ENCODE results near the gene CA5A.

Gene CA5A

GRCh38 chr16:87843678-87844105 is 92.6 kb downstream of the CA5A start:
- H3K4me3 ChIP-seq (ENCODE audit: low read length), result no peak overlapping the region
- no peak for TF ChIP-seq ZNF274 (IDR thresholded peaks at IDR 0.05; ENCODE audit: low read depth, low read length)

GRCh38 chr16:87842209-87842869 is 94.0 kb downstream of the CA5A start:
- no peak for TF ChIP-seq ZNF274 (IDR thresholded peaks at IDR 0.05; ENCODE audit: low read depth, low read length)
- no peak overlapping the region for H3K4me3 ChIP-seq (ENCODE audit: low read length)

DNA sequence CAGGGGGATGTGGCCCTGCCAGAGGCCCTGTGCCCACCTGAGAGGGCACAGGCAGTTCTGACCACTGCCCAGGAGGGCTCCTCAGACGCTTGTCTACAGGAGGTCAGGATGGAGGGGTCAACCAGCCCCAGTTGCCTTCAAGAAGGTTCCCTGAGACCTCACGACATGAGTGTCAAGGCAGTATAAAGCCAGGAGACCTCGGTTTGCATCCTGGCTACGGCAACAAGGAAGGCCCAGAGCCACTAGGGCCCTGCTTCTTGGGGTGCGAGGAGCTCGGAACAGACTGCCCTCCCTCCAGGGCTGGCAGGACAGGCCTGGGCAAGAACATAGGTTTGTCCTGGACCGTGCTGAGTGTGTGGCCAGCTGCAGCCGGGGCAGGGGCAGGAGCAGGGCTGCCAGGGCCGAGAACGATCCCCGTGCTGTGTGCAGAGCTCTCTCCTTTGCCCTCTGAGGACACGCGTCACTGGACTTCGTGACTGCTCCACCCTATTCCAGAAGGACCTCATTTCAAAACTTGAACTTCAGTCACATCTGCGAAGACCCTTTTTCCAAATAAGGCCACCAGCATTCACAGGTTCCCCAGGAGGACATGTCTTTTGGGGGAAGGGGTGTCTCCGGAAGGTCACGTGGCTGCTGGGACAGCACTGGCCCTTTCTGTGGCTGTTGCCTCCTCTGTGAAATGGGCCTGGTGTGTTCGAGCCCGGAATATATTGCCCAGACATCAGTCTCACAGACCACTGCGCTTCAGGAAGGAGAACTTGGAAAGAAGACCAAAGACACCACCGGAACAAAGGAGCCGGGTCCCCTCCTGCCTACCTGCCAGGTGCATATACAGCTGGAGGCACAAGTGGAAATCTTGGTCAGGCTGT is 94.8 kb downstream of the CA5A start:
- TF ChIP-seq ZNF274 (IDR thresholded peaks at IDR 0.05; ENCODE audit: low read depth, low read length), result no peak
- no peak overlapping the region for H3K4me3 ChIP-seq (ENCODE audit: low read length)

GRCh38 chr16:87840271-87840978 is 95.9 kb downstream of the CA5A start:
- TF ChIP-seq ZNF274 (IDR thresholded peaks at IDR 0.05; ENCODE audit: low read depth, low read length), result no peak
- H3K4me3 ChIP-seq (ENCODE audit: low read length), result no peak overlapping the region

DNA sequence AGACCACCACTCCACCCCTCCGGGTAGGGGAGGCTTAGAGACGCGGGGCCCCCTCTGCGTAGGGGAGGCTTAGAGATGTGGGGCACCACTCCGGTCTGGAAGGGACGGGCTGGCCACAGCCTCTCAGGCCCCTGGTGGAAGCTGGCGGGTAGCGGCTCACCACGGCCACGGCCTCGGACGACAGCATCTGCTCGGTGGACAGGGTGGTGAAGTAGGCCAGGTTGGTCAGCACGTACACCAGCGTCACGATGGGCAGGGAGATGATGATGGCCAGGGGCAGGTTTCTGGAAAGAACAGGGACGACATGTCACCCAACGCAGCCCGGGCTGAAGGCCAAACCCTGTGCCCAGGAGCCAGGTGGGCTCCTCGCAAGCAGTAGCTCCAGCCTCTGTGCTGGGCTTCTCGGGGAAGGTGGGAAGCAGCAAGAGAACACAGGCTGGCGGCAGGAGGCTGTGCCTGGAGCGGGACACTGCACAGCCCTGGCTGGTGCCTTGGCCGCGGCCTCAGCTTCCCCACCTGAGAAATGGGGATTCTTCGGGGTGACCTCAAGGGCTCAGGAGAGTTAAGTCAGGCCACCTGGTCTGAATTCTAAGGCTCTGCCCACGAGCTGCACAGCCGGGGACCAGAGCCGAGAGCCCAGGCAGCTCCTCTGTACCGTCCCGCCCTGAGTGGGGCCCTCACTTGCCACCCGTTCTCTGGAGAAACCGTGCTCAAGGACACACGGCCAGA is 96.6 kb downstream of the CA5A start:
- H3K4me3 ChIP-seq (ENCODE audit: low read length), result no peak overlapping the region
- no peak for TF ChIP-seq ZNF274 (IDR thresholded peaks at IDR 0.05; ENCODE audit: low read depth, low read length)

DNA sequence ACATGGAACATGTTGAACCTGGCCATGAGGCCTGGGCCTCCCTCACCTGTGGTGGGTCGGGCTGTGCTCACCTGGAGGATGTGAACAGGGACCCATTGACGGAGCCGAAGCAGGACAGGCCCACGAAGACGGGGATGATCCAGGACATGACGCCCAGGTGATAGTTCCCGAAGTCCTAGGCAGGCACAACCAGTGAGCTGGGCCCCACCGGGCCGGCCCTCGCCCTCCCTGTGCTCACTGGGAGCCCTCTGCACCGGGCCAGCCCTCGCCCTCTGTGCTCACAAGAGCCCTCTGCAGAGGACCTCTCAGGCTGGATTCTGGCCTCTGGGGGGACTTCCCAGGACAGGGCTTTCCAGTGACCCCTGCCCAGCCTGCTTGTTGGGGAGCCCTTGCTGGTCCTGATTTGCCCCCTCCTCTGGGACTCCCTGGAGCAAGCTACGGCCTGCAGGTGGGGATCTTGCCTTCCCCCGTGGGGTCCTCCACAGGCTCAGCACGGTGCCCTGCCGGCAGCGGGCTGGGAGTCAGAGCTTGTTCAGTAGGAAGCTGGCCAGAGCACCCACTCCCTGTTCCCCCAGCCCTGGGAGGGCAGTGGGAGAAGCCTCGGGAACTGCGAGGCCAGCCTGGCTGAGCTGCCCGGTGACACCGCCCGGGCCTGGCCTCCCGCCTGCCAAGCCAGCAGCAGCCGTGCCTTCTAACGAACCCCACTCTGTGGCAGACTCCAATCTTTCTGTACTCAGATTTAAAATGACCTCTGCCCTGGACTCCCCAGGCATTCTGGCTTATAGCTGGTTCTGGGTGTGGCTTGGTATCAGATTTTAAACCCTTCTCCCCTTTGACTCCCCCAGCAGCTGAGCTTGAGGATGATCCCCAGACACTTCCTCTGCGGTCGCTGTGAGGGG is 97.4 kb downstream of the CA5A start:
- no peak overlapping the region for H3K4me3 ChIP-seq (ENCODE audit: low read length)
- no peak for TF ChIP-seq ZNF274 (IDR thresholded peaks at IDR 0.05; ENCODE audit: low read depth, low read length)
